ENCODE data around the gene TMEM132C. TPM values are rescaled to one million over a fixed set of nuclear protein-coding genes. Genes with fewer than 3 reads are reported as not detected.

Gene TMEM132C
- total and polyA plus RNA-seq, 2 donors (not counting 3 experiments of a cell fraction or from before 2014, with no cell fraction given): not detected

DNA sequence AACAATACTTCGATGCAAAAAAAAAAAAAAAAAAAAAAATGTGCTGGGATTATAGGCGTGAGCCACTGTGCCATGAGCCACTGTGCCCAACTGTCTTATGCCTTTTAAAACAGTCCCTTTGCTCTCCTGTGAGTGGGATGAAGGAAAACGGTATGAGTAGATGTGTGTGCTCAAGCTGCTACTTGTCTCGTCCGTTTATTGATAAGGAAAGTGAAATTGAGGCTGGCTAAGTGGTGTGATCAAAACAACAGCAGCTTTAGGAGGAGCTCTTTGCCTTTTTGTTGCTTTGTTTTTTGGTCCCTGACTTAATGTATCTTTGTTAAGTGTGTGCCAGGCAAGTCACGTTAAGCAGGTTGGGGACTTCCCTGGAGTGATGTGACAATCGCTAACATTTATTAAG, 275.9 kb downstream of the TMEM132C start:
- CTCF ChIA-PET: no interaction called here

DNA sequence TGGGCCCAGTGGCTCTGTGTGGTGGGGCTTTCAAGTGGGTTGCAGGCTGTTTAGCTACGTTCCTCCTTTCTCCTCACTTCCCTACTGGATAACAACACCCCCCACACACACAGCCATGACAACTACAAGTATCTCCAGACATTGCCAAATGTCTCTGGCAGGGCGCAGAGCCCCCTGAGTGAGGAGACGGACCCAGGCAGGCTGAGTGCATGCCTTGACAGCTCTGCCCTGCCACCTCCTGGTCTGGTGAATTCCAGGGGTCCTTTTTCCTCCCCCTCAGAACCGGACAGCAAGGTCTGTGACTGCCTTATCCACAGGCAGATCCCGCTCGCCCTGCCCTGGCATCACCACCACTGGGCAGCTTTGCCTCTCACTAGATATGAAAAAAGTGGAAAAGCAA, 276.5 kb downstream of the TMEM132C start:
- Histone ChIP-seq H3K36me3 (ENCODE audit: control insufficient read depth in 2 of 2, extremely low read depth in 1 of 2, insufficient read depth in 2 of 2, low read length in 2 of 2) (no peaks in the 10 kb centered on the region), H3K9me3 (replicated peaks; ENCODE audit: control insufficient read depth, insufficient read depth, low read length) (peaks cover 2% of the 10 kb centered on the region), H3K9ac (replicated peaks; ENCODE audit: extremely low read depth, insufficient read depth, low read length) (no peak overlapping the region), H3K9me1 (replicated peaks; ENCODE audit: control insufficient read depth, extremely low read depth, insufficient read depth, low read length) (no peaks in the 10 kb centered on the region), H3K27ac (ENCODE audit: insufficient read depth, low read depth, low read length) (no peak overlapping the region), H4K20me1 (replicated peaks; ENCODE audit: control insufficient read depth, extremely low read depth, insufficient read depth, low read length) (no peaks in the 10 kb centered on the region), H3K4me2 (ENCODE audit: insufficient read depth, low read length) (no peak overlapping the region), H3K27me3 (ENCODE audit: control insufficient read depth in 2 of 2, insufficient read depth in 2 of 2, low read length in 2 of 2) (no peaks in the 10 kb centered on the region), H3K79me2 (ENCODE audit: control insufficient read depth, insufficient read depth, low read length) (no peaks in the 10 kb centered on the region), H3K4me1 (ENCODE audit: control insufficient read depth, extremely low read depth, insufficient read depth, low read length) (no peaks in the 10 kb centered on the region), H2AFZ (ENCODE audit: low read depth, low read length) (no peak overlapping the region), H3K4me3 (replicated peaks in 1 of 3; ENCODE audit: insufficient read depth in 1 of 3, low read depth in 1 of 3, low read length in 3 of 3) (no peak overlapping the region)
- intact Hi-C loops (cut with micrococcal nuclease) (no loop called here), dilution Hi-C loops (cut with MboI; ENCODE audit: extremely low pct_ligation_motif_present, low sequenced_read_pairs) (no loop called here)
- TF ChIP-seq, protein P1, sequence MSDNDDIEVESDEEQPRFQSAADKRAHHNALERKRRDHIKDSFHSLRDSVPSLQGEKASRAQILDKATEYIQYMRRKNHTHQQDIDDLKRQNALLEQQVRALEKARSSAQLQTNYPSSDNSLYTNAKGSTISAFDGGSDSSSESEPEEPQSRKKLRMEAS (IDR thresholded peaks at IDR 0.05; ENCODE audit: insufficient read depth, insufficient read length): no peak
- TF ChIP-seq GATA2 (IDR thresholded peaks at IDR 0.05; ENCODE audit: insufficient read depth, insufficient read length, low read depth, low read length): no peak
- TF ChIP-seq POLR2AphosphoS5 (IDR thresholded peaks at IDR 0.05; ENCODE audit: insufficient read depth, low read depth, low read length): no peak
- no peak for TF ChIP-seq EZH2 (IDR thresholded peaks at IDR 0.05; ENCODE audit: borderline replicate concordance, low read depth, low read length, severe bottlenecking)
- no peak for TF ChIP-seq FOS (IDR thresholded peaks at IDR 0.05; ENCODE audit: borderline replicate concordance, insufficient read depth, low read length)
- TF ChIP-seq, protein P2, sequence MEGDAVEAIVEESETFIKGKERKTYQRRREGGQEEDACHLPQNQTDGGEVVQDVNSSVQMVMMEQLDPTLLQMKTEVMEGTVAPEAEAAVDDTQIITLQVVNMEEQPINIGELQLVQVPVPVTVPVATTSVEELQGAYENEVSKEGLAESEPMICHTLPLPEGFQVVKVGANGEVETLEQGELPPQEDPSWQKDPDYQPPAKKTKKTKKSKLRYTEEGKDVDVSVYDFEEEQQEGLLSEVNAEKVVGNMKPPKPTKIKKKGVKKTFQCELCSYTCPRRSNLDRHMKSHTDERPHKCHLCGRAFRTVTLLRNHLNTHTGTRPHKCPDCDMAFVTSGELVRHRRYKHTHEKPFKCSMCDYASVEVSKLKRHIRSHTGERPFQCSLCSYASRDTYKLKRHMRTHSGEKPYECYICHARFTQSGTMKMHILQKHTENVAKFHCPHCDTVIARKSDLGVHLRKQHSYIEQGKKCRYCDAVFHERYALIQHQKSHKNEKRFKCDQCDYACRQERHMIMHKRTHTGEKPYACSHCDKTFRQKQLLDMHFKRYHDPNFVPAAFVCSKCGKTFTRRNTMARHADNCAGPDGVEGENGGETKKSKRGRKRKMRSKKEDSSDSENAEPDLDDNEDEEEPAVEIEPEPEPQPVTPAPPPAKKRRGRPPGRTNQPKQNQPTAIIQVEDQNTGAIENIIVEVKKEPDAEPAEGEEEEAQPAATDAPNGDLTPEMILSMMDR (IDR thresholded peaks at IDR 0.05; ENCODE audit: extremely low read depth in 1 of 2, insufficient read depth in 1 of 2, low read depth in 1 of 2, low read length in 2 of 2): no peak
- no peak for TF ChIP-seq MYC (IDR thresholded peaks at IDR 0.05; ENCODE audit: low read depth, low read length)
- TF ChIP-seq JUN (IDR thresholded peaks at IDR 0.05; ENCODE audit: borderline replicate concordance, insufficient read depth, insufficient read length, low read depth): no peak
- TF ChIP-seq POLR2A (IDR thresholded peaks at IDR 0.05; ENCODE audit: low read depth, low read length): no peak
- no peak for FAIRE-seq
- POLR2A ChIA-PET: no interaction called here
- DNase-seq (ENCODE audit: low read depth, low spot score): no peak
- CTCF ChIA-PET: no interaction called here
- BruUV-seq (replicated peaks): no TSS peak

More for the DNA sequence above, 275.9 kb downstream of the TMEM132C start:
- H4K20me1 ChIP-seq (replicated peaks; ENCODE audit: control insufficient read depth, extremely low read depth, insufficient read depth, low read length): no peaks in the 10 kb centered on the region
- FAIRE-seq (no peak), DNase-seq (ENCODE audit: low read depth, low spot score) (no peak)
- H3K79me2 ChIP-seq (ENCODE audit: control insufficient read depth, insufficient read depth, low read length): no peaks in the 10 kb centered on the region
- H3K4me3 ChIP-seq (replicated peaks in 1 of 3; ENCODE audit: insufficient read depth in 1 of 3, low read depth in 1 of 3, low read length in 3 of 3): no peak overlapping the region
- no peaks in the 10 kb centered on the region for H3K4me1 ChIP-seq (ENCODE audit: control insufficient read depth, extremely low read depth, insufficient read depth, low read length)
- no peak overlapping the region for H2AFZ ChIP-seq (ENCODE audit: low read depth, low read length)
- dilution Hi-C loops (cut with MboI; ENCODE audit: extremely low pct_ligation_motif_present, low sequenced_read_pairs) (no loop called here), intact Hi-C loops (cut with micrococcal nuclease) (no loop called here)
- H3K27me3 ChIP-seq (ENCODE audit: control insufficient read depth in 2 of 2, insufficient read depth in 2 of 2, low read length in 2 of 2): no peaks in the 10 kb centered on the region
- no peak overlapping the region for H3K27ac ChIP-seq (ENCODE audit: insufficient read depth, low read depth, low read length)
- no peak for TF ChIP-seq POLR2A (IDR thresholded peaks at IDR 0.05; ENCODE audit: low read depth, low read length)
- TF ChIP-seq MYC (IDR thresholded peaks at IDR 0.05; ENCODE audit: low read depth, low read length): no peak
- TF ChIP-seq, protein P1 (IDR thresholded peaks at IDR 0.05; ENCODE audit: insufficient read depth, insufficient read length): no peak
- no peak for TF ChIP-seq EZH2 (IDR thresholded peaks at IDR 0.05; ENCODE audit: borderline replicate concordance, low read depth, low read length, severe bottlenecking)
- TF ChIP-seq, protein P2 (IDR thresholded peaks at IDR 0.05; ENCODE audit: extremely low read depth in 1 of 2, insufficient read depth in 1 of 2, low read depth in 1 of 2, low read length in 2 of 2): no peak
- TF ChIP-seq GATA2 (IDR thresholded peaks at IDR 0.05; ENCODE audit: insufficient read depth, insufficient read length, low read depth, low read length): no peak
- H3K9me1 ChIP-seq (replicated peaks; ENCODE audit: control insufficient read depth, extremely low read depth, insufficient read depth, low read length): no peaks in the 10 kb centered on the region
- H3K36me3 ChIP-seq (ENCODE audit: control insufficient read depth in 2 of 2, extremely low read depth in 1 of 2, insufficient read depth in 2 of 2, low read length in 2 of 2): no peaks in the 10 kb centered on the region
- peaks cover 3% of the 10 kb centered on the region for H3K9me3 ChIP-seq (replicated peaks; ENCODE audit: control insufficient read depth, insufficient read depth, low read length)
- POLR2A ChIA-PET: no interaction called here
- no TSS peak for BruUV-seq (replicated peaks)
- no peak overlapping the region for H3K9ac ChIP-seq (replicated peaks; ENCODE audit: extremely low read depth, insufficient read depth, low read length)
- H3K4me2 ChIP-seq (ENCODE audit: insufficient read depth, low read length): no peak overlapping the region

Data from endothelial cell of umbilical vein (primary cell).